SJSA1 (cell line): ENCODE results near the gene KAZN. TPM values are rescaled to one million over a fixed set of nuclear protein-coding genes. Genes with fewer than 3 reads are reported as not detected.

Experiments used
- DNase-seq, 2 experiments: peaks; one replicate each; pipeline ENCODE4 v3.0.0-alpha.2; 2015 to 2020; ENCODE audit warnings: low spot score in 2 of 2, low read depth in 1 of 2
- H3K27ac ChIP-seq: fragments of 250-450 bp; sonication (Bioruptor Pico); 2 replicates; pipeline ENCODE4 v1.5.1; 2020; ENCODE audit warnings: mild to moderate bottlenecking, moderate library complexity
- H3K27me3 ChIP-seq: fragments of 250-450 bp; sonication (Bioruptor Pico); replicated peaks from 2 replicates; pipeline ENCODE4 v1.5.1; 2020; ENCODE audit warnings: mild to moderate bottlenecking, moderate library complexity
- H3K36me3 ChIP-seq: fragments of 250-450 bp; sonication (Bioruptor Pico); 2 replicates; pipeline ENCODE4 v1.5.1; 2020; ENCODE audit warnings: mild to moderate bottlenecking
- H3K4me1 ChIP-seq: fragments of 250-450 bp; sonication (Bioruptor Pico); replicated peaks from 2 replicates; pipeline ENCODE4 v1.6.1; 2021; ENCODE audit warnings: mild to moderate bottlenecking
- H3K4me3 ChIP-seq: fragments of 250-450 bp; sonication (Bioruptor Pico); 2 replicates; pipeline ENCODE4 v1.5.1; 2020; ENCODE audit warnings: mild to moderate bottlenecking
- H3K9me3 ChIP-seq: fragments of 250-450 bp; sonication (Bioruptor Pico); replicated peaks from 2 replicates; pipeline ENCODE4 v1.5.1; 2020; ENCODE audit warnings: mild to moderate bottlenecking
- total RNA-seq: library from RNA; depleted of rRNA; stranded (reverse); fragments of >200 nt; shearing (Covaris generic); gene quantifications from 2 replicates; pipeline ENCODE4 v1.2.3, GENCODE V29; 2014

The KAZN gene
- total RNA-seq, 1 experiment from 2014 or later, result 4.2 TPM

DNA sequence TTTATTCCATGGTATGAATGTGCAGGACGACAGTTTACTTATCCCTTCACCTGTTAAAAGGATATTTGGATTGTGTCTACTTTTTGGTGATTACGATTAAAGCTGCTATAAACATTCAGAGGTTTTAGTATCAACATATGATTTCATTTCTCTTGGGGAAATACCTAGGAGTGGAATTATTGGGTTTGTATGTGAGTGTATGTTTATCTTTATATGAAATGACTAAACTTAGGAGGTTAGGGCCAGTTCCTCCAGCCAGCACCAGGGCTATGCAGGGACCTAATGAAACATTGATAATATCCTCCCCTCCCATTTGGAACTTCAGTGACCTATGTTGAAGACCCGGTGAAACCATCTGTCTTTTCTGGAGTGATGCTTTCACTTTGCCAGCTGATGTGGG is 568.9 kb downstream of the KAZN start:
- Histone ChIP-seq H3K36me3 (no peaks in the 10 kb centered on the region), H3K9me3 (no peaks in the 10 kb centered on the region), H3K4me3 (no peak overlapping the region), H3K27me3 (no peaks in the 10 kb centered on the region), H3K4me1 (peaks cover 23% of the 10 kb centered on the region), H3K27ac (no peak overlapping the region)
- DNase-seq, result peak in 1 of 2 experiments; percentile 25
